ENCODE measurements around the gene DACT2.

DNA sequence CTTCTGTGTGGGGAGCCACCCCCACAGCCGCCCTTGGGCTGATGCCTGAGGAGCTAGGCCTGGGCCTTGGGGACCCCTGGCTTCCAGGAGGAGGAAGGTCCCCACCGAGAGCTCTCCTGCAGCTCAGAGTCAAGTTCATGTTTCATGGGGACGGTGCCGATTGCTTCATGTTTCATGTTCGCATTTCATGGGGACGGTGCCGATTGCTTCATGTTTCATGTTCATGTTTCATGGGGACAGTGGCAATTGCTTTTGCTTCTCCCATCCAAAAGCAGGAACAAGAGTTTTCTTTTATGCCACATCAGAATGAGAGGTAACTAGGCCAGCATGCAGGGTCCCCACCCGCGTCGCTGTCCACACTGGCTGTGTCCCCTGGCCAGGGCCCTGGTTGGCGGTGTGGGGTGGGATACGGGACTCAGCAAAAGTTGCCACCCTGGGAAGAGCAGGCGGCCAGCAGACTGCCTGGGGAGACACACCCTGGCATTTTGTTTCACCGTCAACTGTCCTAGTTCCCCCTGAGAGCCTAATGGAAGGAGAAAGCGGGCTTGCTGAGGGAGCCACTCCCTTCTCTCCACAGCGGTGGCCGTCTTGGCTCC, 46.0 kb downstream of the DACT2 start:
- TF ChIP-seq, protein P1, sequence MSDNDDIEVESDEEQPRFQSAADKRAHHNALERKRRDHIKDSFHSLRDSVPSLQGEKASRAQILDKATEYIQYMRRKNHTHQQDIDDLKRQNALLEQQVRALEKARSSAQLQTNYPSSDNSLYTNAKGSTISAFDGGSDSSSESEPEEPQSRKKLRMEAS (IDR thresholded peaks at IDR 0.05): no peak
- TF ChIP-seq JUND (IDR thresholded peaks at IDR 0.05): no peak
- TF ChIP-seq CTCF (IDR thresholded peaks at IDR 0.05; ENCODE audit: low read depth, low read length, missing input control): no peak

All from liver (tissue), 3 donors.